A673 (cell line): ENCODE measurements around the gene SLIT3.

Experiments
- CTCF ChIP-seq: fragments of 300-800, 200-600 bp; sonication (generic); conservative IDR thresholded peaks from 2 replicates; pipeline ENCODE4 v1.5.1; 2017; ENCODE audit warnings: low read depth, mild to moderate bottlenecking, antibody characterized with exemption, low read length, moderate library complexity, mixed read lengths
- EZH2 ChIP-seq: fragments of 200-600 bp; sonication (generic); IDR thresholded peaks from 2 replicates; pipeline ENCODE4 v1.6.1; 2017; ENCODE audit warnings: borderline replicate concordance, low read depth, mild to moderate bottlenecking, mixed read lengths, antibody characterized with exemption, low read length; ENCODE audit not compliant: poor library complexity, severe bottlenecking

- TF ChIP-seq CTCF (no peak), EZH2 (no peak)
Observed at GRCh38 chr5:169169783-169170182, 131.2 kb downstream of the SLIT3 start.
